Transverse colon (tissue), 4 donors: ENCODE data around the gene TECRL. TPM values are rescaled to one million over a fixed set of nuclear protein-coding genes. Genes with fewer than 3 reads are reported as not detected.

Source experiments
- DNase-seq: peaks from one replicate; pipeline ENCODE4 v3.0.0-alpha.2; 2019
- H3K27ac ChIP-seq, 4 donors: fragments of 200-600 bp; sonication (generic); 2 replicates each; pipeline ENCODE4 v1.5.1; 2016 to 2018; ENCODE audit warnings: inconsistent platforms in 4 of 4
- H3K27me3 ChIP-seq: fragments of 200-600 bp; sonication (generic); 2 replicates; pipeline ENCODE4 v1.5.1; 2017; ENCODE audit warnings: inconsistent platforms
- H3K36me3 ChIP-seq, 4 donors: fragments of 200-600 bp; sonication (generic); 2 replicates each; pipeline ENCODE4 v1.5.1; 2017 to 2019; ENCODE audit warnings: inconsistent platforms in 4 of 4
- H3K4me1 ChIP-seq, 4 donors: fragments of 200-600 bp; sonication (generic); 2 replicates each; pipeline ENCODE4 v1.5.1; 2017 to 2020; ENCODE audit warnings: inconsistent platforms in 4 of 4
- H3K4me3 ChIP-seq, 4 donors: fragments of 200-600 bp; sonication (generic); 1 replicate in 1 of 4; 2 replicates in 3 of 4; pipeline versions ENCODE4 v1.5.1 to v1.6.1; 2017 to 2019; ENCODE audit warnings: inconsistent platforms in 4 of 4
- H3K9me3 ChIP-seq, 2 donors: fragments of 200-600 bp; sonication (generic); 2 replicates each; pipeline ENCODE4 v1.5.1; 2017 to 2019; ENCODE audit warnings: inconsistent platforms in 2 of 2
- EP300 ChIP-seq: sonication (generic); formaldehyde crosslinking; IDR thresholded peaks from one replicate; pipeline ENCODE4 v1.6.1; 2017; ENCODE audit warnings: antibody characterized with exemption, low read depth
- POLR2A ChIP-seq: fragments of 450-650 bp; IDR thresholded peaks from one replicate; pipeline ENCODE4 v1.6.1; 2016; ENCODE audit warnings: antibody characterized with exemption, mild to moderate bottlenecking, moderate library complexity
- POLR2AphosphoS5 ChIP-seq, 3 donors: sonication (generic); formaldehyde crosslinking; IDR thresholded peaks; one replicate each; pipeline ENCODE4 v1.6.1; 2016; ENCODE audit warnings: antibody characterized with exemption in 3 of 3
- WGBS, 2 donors: methylation state at CpG; one replicate each; pipeline ENCODE4 v1.1.5; 2018; ENCODE audit warnings: low coverage in 1 of 2; 5-methylcytosine and 5-hydroxymethylcytosine counted together
- in situ Hi-C, 4 donors: fragments of 200-750 bp; cut with MboI; loops; one replicate each; pipeline versions ENCODE4 v1.15.0 to v1.15.1; 2017; ENCODE audit warnings: low sequenced_read_pairs in 3 of 4, low pct_ligation_motif_present in 1 of 4, low pct_unique_long_range_greater_than_20kb in 1 of 4
- intact Hi-C: fragments of 100-400 bp; cut with DNase I; formaldehyde crosslinking; loops from one replicate; pipeline ENCODE4 v1.15.1; 2023; ENCODE audit warnings: low total_unique reads
- total RNA-seq, 4 donors: library from RNA; depleted of rRNA; stranded (reverse); fragments of >200 nt; gene quantifications; one replicate each; pipeline ENCODE4 v1.1.0, GENCODE V29; 2016
- TF ChIP-seq, protein P1 (sequence below), 5 experiments: fragments of 200-600 bp in 3 of 5; fragments of 450-650 bp in 2 of 5; sonication (generic) in 3 of 5; IDR thresholded peaks; 1 replicate in 2 of 5; 2 replicates in 3 of 5; pipeline ENCODE4 v1.5.1; 2016 to 2017; ENCODE audit warnings: antibody characterized with exemption in 5 of 5, inconsistent platforms in 3 of 5, mild to moderate bottlenecking in 2 of 5, moderate library complexity in 1 of 5

The TECRL gene
- total RNA-seq, 4 donors from 2014 or later: not detected

DNA sequence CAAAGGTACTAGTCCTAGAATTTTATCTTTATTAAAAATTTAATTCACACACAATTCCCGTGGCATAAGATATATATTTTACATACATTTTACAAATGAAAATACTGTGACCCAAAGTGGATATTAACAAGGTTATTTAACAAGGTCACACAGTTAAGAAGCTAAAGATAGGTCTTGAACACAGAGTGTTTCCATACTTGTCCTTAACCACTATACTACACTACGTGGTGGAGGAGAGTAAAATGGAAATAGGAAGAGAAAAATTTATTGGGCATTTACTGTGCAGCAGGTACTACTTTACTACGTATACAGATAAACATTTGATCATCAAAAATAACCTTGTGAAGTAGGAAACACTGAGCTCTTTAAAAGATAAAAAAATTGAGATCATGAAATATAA, 14.8 kb downstream of the TECRL start:
- Histone ChIP-seq H3K4me1 (no peaks in the 10 kb centered on the region), H3K4me3 (no peak overlapping the region), H3K9me3 (no peaks in the 10 kb centered on the region), H3K36me3 (no peaks in the 10 kb centered on the region), H3K27ac (no peak overlapping the region), H3K27me3 (no peaks in the 10 kb centered on the region)
- 65 to 70% methylated on average over 3 of the region's 3 CpGs for WGBS, 2 donors
- TF ChIP-seq POLR2A (no peak), EP300 (no peak), POLR2AphosphoS5 (IDR thresholded peaks at IDR 0.05) (no peak)
- in situ Hi-C loops: no loop called here
- no peak for DNase-seq
- intact Hi-C loops: no loop called here

DNA sequence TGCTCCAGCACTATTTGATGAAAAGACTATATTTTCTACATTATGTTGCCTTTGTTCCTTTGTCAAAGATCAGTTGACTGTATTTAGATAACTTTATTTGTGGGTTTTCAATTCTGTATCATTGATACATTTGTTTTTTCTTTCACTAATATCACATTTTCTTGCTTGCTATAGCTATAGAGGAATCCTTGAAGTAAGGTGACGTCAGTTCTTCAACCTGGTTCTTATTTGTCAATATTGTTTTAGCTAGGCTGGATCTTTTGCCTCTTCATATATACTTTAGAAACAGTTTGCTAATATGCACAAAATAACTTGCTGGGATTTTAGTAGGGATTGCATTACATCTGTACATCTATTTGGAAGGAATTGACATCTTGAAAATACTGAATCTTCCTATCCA, 21.0 kb downstream of the TECRL start:
- Histone ChIP-seq H3K4me3 (no peak overlapping the region), H3K27ac (no peak overlapping the region), H3K4me1 (no peaks in the 10 kb centered on the region), H3K9me3 (no peaks in the 10 kb centered on the region), H3K36me3 (no peaks in the 10 kb centered on the region), H3K27me3 (no peaks in the 10 kb centered on the region)
- in situ Hi-C loops: no loop called here
- no peak for DNase-seq
- WGBS, 2 donors: 81 to 90% methylated on average over 1 of the region's 1 CpG
- intact Hi-C loops: no loop called here
- TF ChIP-seq, protein P1, sequence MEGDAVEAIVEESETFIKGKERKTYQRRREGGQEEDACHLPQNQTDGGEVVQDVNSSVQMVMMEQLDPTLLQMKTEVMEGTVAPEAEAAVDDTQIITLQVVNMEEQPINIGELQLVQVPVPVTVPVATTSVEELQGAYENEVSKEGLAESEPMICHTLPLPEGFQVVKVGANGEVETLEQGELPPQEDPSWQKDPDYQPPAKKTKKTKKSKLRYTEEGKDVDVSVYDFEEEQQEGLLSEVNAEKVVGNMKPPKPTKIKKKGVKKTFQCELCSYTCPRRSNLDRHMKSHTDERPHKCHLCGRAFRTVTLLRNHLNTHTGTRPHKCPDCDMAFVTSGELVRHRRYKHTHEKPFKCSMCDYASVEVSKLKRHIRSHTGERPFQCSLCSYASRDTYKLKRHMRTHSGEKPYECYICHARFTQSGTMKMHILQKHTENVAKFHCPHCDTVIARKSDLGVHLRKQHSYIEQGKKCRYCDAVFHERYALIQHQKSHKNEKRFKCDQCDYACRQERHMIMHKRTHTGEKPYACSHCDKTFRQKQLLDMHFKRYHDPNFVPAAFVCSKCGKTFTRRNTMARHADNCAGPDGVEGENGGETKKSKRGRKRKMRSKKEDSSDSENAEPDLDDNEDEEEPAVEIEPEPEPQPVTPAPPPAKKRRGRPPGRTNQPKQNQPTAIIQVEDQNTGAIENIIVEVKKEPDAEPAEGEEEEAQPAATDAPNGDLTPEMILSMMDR (IDR thresholded peaks at IDR 0.05): no peak
- TF ChIP-seq POLR2AphosphoS5 (IDR thresholded peaks at IDR 0.05): no peak
- TF ChIP-seq POLR2A: no peak

DNA sequence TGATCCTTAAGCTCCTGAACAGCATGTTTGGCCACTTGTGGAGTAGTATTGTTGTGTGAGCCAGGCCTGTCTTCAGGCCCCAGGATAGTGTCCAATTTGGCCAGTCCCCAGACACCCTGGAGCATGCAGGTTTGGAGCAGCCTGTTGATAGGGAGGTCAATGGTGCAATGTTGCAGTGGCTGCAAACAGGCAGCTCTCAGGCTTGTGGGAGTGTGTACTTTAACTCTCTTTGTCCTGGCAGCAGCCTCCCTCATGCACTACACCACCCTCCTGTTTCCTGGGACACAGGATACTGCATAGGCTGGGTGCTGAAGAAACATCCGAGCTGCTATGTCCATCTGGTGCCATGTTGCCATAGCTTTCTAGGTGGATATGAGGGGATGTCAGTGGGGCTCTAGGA, 24.0 kb downstream of the TECRL start:
- in situ Hi-C loops (no loop called here), intact Hi-C loops (no loop called here)
- Histone ChIP-seq H3K4me3 (no peak overlapping the region), H3K4me1 (no peaks in the 10 kb centered on the region), H3K9me3 (no peaks in the 10 kb centered on the region), H3K36me3 (no peaks in the 10 kb centered on the region), H3K27ac (no peak overlapping the region), H3K27me3 (no peaks in the 10 kb centered on the region)
- no peak for TF ChIP-seq POLR2AphosphoS5 (IDR thresholded peaks at IDR 0.05)
- TF ChIP-seq, protein P1 (IDR thresholded peaks at IDR 0.05): no peak
- no peak for TF ChIP-seq POLR2A
- no peak for TF ChIP-seq EP300
- DNase-seq: no peak
- 94% methylated on average over 1 of the region's 1 CpG; no CpG with 5 or more reads in 1 of the 2 donors for WGBS, 2 donors

DNA sequence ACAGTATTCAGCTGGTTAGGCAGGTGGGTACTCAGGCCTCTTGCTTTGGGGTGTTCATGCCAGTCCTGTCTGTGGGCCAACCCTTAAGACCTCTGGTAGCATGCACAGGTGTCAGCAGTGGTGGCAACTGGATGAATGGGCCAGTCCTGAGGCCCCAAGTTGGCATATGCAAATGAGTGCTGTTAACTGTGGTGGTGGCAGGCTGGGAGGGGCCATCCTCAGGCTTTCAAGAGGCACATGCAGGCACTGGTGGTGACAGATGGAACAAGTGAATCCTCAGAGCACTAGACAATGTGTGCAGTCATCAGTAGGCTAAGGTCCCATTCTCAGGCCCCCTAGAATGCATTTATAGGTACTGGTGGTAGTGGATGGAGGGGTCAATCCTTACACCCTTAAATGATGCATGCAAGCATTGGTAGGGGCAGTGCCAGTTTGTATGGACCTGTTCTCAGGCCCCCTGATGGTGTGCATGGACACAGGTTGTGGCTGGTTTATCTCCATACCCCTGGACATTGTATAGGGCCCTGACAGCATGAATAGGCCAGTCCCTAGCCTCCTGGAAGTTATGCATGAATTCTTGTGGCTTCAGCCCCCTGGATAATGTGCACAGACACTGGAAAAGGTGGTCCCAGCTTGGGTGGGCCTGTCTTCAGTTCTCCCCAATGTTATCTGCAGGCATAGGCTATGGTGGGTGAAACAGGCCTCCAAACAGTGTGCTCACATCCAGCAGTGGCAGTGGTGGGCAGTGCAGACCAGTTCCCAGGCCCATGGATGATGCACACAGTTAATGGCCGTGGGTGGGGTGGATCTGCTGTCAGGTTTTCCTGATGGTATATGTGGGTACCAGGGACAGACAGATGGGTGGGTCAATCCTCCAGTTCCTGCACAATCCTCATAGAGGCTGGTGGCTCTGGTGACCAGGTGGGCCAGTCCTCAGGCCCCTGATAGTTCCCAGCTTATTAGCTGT, 24.7 kb downstream of the TECRL start:
- no peaks in the 10 kb centered on the region for H3K27me3 ChIP-seq
- WGBS, 2 donors: 63% methylated on average over 1 of the region's 1 CpG; no CpG with 5 or more reads in 1 of the 2 donors
- DNase-seq: no peak
- TF ChIP-seq, protein P1 (IDR thresholded peaks at IDR 0.05): no peak
- TF ChIP-seq POLR2AphosphoS5 (IDR thresholded peaks at IDR 0.05) (no peak), EP300 (no peak), POLR2A (no peak)
- intact Hi-C loops: no loop called here
- in situ Hi-C loops: no loop called here
- H3K4me3 ChIP-seq: no peak overlapping the region
- H3K4me1 ChIP-seq: no peaks in the 10 kb centered on the region
- H3K9me3 ChIP-seq: no peaks in the 10 kb centered on the region
- H3K27ac ChIP-seq: no peak overlapping the region
- H3K36me3 ChIP-seq: no peaks in the 10 kb centered on the region
